GM20000 (cell line): ENCODE results near the gene AVP.
A peak's percentile ranks its signal among the peaks of the same experiment; 100 is the strongest.
"Not testable (repeated sequence)": the region's sequence is repeated elsewhere in the genome, so short reads cannot be mapped to it uniquely, and the experiment has no call there.

Experiments used
- DNase-seq: peaks from one replicate; pipeline ENCODE4 v3.0.0; 2012; ENCODE audit warnings: low spot score
- CTCF ChIP-seq: IDR thresholded peaks from 2 replicates; pipeline ENCODE4 v1.5.1; 2012; ENCODE audit warnings: mild to moderate bottlenecking, control low read depth; ENCODE audit errors: extremely low read depth, missing control alignments

AVP gene

GRCh38 chr20:3068075-3068474, 16.4 kb downstream of the AVP start:
- peak; percentile 10 for DNase-seq
- TF ChIP-seq CTCF = no peak

- no peak for TF ChIP-seq CTCF
- DNase-seq = peak; percentile 0
Measured at GRCh38 chr20:3067139-3068014, 17.1 kb downstream of the AVP start.

- not testable (repeated sequence) for DNase-seq
Measured at GRCh38 chr20:3064119-3064518, 20.4 kb downstream of the AVP start.

- TF ChIP-seq CTCF = no peak
- DNase-seq = no peak
Measured at GRCh38 chr20:3059489-3059888, 25.0 kb downstream of the AVP start.

- no peak for TF ChIP-seq CTCF
Measured at GRCh38 chr20:3051385-3052019, 33.0 kb downstream of the AVP start.

GRCh38 chr20:3047486-3048419, 36.8 kb downstream of the AVP start:
- no peak for DNase-seq
- TF ChIP-seq CTCF = no peak

More at GRCh38 chr20:3051385-3052019, 33.0 kb downstream of the AVP start:
- DNase-seq = no peak

GRCh38 chr20:3046677-3047462, 37.7 kb downstream of the AVP start:
- no peak for TF ChIP-seq CTCF
- no peak for DNase-seq
